NT2/D1 (cell line): Measurements from ENCODE around the gene CDH4.

ENCODE experiments used
- SUZ12 ChIP-seq: IDR thresholded peaks from 2 replicates; pipeline ENCODE4 v1.6.1; 2011; ENCODE audit not compliant: insufficient read length, insufficient read depth; ENCODE audit errors: extremely low read depth
- YY1 ChIP-seq: IDR thresholded peaks from 2 replicates; pipeline ENCODE4 v1.6.1; 2011; ENCODE audit not compliant: insufficient read length, insufficient read depth
- ZNF274 ChIP-seq: IDR thresholded peaks from 2 replicates; pipeline ENCODE4 v1.6.1; 2011; ENCODE audit warnings: mild to moderate bottlenecking, low read depth, low read length

GRCh38 chr20:61846741-61847419 is 594.8 kb downstream of the CDH4 start:
- TF ChIP-seq YY1 (no peak), SUZ12 (no peak), ZNF274 (no peak)
